Right hindlimb (tissue), 1 donor: ENCODE results near the gene CPNE5.
"Not testable (repeated sequence)": the region's sequence is repeated elsewhere in the genome, so short reads cannot be mapped to it uniquely, and the experiment has no call there.

ENCODE experiments used
- DNase-seq: peaks from one replicate; pipeline ENCODE4 v3.0.0-alpha.2; 2018

CPNE5 gene

DNA sequence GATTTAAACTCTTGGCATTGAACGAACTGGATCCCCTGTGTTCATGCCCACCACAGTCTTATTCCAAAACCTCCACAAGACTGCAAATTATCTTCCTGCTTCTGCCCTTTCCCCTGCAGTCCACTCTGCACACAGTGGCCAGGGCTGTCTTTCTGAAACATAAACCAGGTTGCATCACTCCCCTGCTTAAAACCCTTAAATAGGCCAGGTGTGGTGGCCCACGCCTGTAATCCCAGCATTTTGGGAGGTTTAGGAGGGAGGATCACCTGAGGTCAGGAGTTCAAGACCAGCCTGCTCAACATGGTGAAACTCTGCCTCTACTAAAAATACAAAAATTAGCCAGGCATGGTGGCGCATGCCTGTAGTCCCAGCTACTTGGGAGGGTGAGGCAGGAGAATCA, 26.2 kb downstream of the CPNE5 start:
- not testable (repeated sequence) for DNase-seq

DNA sequence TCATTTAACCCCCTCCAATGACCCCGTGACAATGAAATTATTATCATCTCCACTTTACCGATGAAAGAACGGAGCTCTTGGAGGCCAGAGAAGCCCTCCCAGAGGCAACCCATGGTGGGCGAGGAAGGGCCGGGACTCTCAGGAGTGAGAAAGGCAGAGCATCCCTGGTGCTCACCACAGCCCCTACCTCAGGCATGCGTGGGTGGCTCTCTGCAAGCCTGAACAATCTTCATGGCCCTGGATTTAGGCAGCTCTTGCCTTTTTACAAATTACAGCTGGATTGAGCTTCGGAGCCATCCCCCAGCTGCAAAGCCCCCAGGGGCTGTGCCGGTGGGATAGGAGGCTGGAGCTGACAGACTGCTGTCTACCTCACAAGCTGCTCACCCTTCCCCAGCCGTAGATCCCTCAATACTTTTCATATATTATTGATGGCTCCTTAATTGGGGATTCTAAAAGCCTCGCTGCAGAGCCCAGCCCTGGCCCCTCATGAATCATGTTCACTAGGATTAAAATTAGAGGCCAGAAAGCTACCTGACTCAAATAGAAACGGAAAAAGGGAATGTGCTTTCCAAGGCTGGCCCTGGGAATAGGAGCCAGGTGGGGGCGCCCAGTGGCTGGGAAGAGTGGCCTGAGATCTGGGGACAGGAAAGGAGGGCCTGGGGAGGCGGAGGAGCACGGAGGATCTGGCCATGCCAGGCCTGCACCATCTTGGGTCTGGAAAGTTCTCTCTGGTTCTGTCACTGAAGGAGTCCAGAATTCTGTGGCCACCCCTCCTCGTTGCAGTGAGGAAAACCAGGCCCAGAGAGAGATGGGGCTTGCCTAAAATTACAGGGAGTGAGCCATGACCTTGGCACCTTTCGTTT, 29.1 kb downstream of the CPNE5 start:
- DNase-seq = no peak

DNA sequence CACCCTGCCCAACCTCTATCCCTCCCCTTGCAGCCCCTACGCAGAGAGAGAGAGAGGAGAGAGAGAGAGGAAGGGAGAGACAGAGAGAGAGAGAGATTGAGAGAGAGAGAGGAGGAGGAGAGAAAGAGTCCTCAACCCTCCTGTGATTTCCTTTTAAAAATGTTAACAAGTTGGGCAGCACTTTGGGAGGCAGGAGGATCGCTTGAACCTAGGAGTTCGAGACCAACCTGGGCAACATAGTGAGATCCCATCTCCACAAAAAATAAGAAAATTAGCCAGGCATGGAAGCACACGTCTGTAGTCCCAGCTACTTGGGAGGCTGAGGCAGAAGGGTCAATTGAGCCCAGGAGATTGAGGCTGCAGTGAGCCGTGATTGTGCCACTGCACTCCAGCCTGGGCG, 30.1 kb downstream of the CPNE5 start:
- DNase-seq = no peak

DNA sequence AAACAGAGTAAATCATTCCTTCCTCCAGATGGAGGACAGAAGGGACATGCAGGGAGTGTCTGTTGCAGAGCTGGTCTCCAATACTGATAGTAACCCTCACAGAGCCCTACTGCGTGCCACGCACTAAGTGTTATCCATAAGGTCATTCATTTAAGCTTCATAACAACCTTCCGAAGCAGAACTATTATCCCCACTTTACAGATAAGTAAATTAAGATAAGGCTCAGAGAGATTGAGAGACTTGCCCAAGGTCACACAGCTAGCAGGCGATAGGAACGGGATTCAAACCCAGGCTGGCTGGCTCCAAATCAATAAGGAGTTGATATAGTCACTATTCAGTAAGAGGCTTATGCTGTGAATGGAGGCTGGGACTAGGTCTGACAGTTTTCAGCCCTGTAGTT, 30.6 kb downstream of the CPNE5 start:
- DNase-seq = no peak

DNA sequence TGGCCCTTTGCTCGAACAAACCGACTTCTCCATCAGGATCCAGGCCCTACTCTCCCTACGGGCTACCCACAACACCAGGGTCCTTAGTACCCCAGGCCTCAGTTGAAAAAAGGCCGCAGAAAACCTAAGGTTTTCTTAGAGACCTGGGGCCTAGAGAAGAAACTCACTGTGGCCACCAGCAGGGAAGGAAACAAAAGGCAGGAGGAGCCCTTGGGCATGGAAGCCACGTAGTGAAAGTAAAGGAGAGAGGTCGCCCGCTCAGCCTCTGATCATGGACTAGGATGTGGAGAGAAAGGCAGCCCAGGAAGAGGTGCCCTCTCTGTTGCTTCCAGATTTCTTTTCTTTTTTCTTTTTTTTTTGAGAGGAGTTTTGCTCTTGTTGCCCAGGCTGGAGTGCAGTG, 31.5 kb downstream of the CPNE5 start:
- DNase-seq = no peak

DNA sequence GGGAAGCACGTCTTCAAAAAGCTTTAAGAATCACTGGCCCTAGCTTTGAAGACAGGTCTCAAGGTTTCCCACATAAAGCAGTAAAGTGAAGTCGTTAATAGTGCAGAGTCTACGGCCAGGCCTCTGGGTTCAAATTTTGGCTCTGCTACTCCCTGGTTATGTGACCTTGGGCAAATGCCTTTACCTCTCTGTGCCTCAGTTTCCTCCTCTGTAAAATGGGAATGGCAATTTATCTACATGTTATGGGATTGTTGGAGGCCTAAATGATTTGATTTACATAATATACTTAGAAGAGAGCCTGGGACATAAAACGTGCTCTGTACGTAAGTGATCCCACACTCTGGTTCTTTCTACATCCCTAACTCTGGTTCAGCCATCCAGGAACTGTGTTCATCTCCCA, 32.1 kb downstream of the CPNE5 start:
- DNase-seq = no peak

DNA sequence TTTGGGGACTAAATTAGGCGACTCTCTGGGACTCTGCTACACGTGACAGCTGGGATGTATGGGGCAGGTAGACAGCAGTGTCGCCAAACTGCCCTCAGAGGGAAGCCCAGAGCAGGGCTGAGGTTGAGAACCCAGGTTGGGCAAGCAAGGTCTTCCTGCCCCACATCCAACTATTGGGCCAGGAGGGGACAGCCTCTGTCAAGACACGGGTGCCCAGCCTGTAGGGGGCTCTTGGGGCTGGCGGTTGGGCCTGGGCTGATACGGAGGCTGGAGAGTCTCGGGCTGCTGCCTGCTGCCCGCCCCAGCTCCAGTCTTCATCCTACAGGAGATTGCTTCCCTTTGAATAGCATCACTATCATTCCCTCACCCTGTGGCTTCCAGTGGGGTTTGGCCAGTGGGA, 33.3 kb downstream of the CPNE5 start:
- DNase-seq = no peak

DNA sequence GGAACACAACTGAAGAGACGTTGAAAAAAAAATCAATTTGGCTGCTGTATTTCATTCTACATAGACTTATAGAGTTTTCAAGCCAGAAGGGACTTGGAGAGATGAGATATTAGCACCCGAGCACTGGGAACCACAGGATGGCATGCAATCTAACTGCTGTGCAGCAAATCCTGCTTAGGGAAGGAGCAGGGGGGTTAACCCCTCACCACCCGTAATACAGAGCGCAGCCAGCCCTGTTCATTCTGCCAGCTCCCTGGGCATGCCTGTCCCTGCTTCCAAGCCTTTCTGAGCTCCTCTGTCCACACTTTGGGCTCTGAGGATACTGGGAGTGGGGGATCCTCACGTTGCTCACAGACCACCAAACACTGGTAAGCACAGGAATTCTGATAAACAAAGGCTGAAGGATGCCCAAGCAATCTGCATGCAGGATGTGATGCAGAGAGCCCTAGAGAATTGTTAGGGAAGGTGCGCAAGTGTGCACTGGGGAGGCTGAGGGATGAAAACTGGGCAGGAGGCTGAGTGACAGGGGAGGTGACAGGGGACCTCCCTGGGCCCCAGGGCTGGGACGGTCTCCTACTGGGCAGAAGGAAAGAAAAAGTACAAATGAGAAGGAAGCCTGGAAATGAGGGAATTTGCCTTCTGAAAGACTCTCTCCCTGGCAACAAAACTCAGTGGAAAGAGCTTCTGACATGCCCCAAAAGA, 34.0 kb downstream of the CPNE5 start:
- DNase-seq = no peak

DNA sequence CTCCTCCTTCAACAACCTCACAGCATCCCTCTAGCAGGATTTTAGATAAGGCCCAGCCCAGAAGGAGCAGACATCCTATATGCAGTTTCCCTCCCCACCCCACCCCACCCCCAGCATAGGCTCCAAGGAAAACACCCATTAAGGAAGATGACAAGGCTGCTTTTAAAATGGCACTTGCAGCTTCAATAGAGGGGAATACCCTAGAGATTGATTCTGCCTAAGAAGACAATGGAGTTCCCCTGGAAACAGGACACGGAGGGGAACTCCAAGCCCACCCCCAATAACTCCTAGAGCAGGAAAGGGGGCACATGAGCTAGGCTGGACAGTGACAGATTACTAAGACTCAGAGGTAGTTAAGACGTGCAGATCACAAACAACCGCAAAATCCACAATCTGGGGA, 34.7 kb downstream of the CPNE5 start:
- no peak for DNase-seq

DNA sequence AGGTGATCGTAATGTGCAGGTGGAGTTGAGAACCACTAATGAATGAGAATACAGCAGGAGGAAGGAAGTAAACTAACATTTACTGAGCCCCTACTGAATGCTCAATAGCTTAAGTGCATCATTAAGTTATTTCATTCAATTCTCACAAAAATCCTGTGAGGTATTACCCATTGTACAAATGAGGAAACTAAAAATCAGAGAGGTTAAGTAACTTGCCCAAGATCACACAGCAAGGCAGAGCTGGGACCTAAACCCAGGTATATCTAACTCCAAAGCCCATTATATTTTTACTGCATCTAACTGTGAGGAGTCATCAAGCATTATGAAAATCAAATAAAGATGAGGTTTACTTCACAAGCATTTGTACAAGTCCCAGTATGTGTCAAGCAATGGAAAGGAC, 35.3 kb downstream of the CPNE5 start:
- DNase-seq = no peak

DNA sequence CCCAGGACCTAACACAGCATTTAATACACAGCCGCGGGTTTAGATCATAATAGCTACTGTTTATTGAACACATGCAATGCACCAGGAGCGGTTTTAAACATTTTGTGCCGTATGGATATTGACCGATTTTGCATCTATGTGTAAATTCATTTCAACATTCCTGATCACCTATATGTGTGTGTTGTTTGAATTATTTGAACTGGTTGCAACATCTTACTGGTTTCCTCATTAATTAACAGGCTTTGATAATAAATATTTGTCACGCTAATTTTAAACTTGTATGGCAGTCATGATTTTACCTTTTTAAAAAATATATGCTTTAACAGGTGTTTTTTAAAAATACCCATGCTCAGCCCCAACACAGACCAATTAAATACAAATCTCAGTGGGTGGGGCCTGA, 35.8 kb downstream of the CPNE5 start:
- DNase-seq = no peak

DNA sequence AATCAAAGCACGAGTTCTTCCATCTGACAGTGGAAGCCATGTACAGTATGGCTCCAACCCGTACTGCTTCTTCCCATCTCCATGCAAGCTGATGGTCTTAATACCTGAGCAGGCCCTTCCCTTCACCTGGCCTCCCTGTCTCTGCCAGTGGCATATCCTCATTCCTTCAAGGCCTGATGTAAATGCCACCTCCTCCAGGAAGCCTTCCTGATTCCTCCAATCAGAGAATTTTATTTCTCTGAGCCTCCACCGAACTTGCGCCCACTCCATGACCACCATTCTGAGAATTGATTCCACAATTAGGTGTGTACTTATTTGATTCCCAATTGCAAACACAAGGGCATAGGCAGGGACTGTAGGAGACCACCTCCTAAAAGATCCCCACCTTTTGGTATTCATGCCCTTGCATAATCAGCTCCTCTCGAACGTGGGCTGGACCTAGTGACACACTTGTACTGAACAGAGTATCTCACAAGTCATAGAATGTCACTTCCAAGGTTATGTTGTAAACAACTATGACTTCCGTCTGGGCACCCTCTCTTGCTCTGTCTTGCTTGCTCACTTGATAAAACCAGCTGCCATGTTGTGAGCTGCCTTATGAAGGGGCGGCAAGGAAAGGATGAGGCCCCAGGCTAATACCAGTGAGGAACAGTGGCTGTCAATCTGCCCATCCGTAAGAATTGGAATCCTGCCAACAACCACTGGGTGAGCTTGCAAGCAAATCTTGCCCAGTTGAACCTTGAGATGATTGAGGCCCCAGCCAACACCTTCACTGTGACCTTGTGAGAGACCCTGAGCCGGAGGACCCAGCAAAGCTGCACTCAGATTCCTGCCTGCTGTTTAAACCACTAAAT, 38.8 kb downstream of the CPNE5 start:
- DNase-seq = no peak

DNA sequence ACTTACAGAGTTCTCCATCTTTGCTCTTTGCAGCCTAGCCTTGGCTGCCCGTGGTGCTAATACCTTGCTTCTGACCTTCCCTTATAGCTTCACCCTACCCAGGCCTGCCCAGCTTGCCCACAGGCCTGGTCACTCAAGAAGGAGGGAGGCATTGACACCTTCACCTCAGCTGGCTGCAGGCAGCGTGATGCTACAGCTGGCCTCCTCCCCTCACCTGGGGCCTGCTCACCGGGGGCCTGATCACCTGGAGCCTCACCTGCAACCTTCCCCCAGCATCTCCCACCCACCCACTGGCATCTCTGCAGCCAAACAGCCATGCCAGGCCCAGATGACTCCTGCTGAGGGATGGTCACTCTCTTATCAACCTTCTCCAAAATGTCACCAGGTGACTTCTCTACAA, 40.4 kb downstream of the CPNE5 start:
- DNase-seq = no peak

DNA sequence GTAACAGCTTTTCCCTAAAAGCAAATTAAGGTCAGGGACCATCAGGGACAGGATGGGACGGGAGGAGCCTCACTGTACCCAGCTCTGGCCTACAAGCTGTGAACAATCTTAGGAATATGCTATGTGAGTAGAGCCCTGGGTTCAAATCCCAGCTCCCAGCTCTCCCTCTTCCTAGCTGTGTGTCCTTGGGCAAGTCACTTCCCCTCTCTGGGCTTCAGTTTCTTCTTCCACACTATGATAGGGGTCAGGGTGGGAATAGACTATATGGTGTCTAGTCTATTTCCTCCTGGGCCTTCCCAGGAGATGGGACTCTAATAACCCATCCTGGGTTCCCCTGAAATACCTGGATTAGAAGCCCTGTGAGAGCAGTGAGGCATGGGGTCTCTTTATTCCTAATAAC, 41.6 kb downstream of the CPNE5 start:
- DNase-seq = no peak

DNA sequence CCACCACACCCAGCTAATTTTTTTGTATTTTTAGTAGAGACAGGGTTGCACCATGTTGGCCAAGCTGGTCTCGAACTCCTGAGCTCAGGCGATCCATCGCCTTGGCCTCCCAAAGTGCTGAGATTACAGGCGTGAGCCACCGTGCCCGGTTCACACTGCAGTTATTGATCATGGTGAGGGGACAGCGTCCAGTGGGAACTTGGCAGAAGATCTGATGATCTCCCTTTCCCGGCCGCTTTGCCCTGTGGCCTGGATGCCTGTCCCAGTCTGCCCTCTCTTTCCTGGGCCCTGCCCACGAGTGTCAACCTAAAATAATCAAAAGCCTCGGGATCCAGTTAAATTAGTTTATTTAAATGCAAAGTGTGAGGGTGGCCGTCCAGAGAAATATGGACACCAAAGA, 42.2 kb downstream of the CPNE5 start:
- no peak for DNase-seq

DNA sequence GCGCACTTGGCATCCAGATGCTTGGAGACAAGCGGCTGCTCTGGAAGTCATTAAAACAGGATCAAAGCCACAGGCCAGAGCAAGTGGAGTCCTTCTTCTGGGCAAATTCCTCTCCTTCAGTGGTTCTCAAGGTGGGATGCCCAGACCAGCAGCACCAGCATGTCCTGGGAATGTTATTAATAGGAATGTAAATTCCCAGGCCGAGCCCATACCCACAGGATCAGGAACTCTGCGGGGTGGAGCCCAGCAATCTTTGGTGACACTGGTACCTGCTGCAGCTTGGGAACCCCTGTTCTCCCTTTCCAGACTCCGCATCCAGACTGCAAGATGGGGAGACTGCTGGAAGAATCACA, 44.6 kb downstream of the CPNE5 start:
- no peak for DNase-seq

DNA sequence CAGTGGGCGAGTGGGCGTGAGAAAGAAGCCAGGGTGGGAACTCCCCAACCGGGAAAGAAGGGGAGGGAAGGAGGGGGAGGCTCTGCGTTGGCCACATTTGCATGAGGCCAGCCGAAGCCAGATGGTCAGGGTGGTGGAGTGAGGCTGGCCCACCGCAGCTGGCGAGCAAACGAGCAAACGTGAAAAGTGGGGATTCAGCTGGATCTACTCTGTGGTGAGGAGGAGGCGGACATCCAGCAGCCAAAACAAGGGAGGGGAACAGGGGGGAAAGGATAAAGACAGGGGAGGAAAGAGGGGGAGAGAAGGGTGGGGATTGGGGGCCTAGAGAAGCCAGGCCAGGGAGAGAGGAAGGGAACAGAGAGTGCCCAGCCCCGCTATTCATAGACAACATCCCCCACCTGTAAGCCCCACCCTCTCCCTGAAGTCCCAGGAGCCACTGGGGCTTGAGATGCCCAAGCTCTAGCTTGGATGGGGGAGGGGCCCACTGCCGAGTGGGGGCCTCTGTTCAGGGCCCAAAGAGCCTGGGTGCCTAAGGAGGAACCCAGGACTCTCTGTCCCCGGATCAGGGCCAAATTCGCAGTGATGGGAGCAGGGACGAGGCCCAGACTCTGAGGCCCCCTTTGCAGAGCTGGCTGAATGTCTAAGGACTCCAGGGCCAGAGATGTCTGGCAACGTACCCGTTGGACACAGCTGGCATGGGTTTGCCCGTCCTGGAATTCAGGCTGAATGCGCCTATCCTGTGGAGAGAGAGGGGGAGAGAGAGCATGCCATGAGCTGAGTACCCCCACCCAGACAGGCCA, 45.1 kb downstream of the CPNE5 start:
- DNase-seq = peak; percentile 81

DNA sequence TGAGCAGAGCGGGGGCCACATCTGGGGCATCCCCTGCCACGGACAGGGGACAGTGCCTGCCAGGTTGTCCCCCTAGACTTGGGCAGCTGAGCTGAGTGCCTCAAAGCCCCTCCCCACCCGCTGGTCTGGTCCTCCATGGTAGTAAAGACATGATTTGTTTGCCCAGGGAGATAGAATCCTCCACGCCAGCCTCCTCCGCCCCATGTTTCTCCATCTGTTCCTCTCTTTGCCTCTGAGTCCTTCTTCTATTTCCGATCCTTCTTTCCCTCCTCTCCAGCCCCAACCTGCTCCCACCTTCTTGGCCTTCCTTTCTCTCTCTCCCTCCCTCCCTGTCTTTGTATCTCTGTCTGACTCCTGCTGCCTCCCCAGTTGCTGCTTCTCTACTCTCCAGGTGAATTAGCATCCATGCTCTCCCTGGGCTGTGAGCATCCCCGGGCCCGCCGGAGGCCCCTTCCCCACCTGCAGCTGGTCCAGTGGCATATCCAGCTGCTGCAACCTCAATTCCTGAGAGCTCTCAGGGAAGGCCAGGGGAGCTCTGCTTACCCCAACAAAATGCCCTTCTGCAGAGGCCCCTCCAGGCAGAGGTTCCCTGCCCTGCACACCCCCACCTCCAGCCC, 45.8 kb downstream of the CPNE5 start:
- DNase-seq = no peak

DNA sequence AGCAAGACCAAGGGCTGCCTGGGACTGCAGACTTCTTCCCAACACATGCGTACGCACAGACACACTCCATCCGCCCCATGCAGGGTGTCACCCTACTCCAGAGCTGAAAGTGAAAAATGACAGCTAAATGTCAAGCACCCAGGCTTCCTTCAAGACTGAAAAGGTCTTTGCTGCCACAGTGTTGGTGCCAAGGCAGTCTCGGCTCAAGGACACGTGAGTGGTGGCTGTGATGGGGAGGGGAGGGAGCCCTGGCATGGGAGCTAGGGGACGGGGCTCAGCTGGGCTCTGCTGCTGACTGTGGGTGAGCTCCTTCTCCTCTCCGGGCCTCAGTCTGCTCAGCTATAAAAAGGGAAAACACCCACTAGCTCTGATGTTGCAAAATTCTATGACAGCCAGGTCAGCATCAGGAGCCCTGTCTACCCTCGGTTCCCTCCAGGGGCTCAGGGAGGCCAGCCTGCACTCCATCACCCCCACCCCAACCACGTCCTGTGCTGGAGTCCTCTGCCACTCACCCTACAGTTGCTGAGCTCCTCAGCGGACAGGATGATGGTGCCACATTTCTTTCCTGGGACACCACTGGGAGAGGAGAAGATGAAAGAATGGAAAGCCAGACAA, 47.6 kb downstream of the CPNE5 start:
- DNase-seq = no peak

DNA sequence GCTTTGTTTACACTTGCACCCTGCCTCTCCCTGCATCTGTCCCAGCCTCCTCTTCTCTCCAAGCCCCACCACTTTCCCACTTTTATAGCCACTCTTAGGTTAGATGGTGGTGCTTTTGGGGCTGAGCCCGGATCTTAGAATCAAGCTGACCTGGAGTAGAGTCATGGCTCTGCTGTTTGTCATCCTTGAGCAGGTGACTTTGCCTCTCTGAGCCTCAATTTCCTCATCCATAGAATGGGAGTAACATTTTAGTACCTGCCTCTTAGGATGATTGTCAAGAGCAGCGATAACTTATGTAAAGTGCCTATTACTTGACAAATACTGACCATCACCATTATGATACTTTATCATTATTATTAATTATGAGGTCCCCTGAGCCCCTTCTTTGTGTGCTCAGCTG, 48.2 kb downstream of the CPNE5 start:
- DNase-seq = no peak

DNA sequence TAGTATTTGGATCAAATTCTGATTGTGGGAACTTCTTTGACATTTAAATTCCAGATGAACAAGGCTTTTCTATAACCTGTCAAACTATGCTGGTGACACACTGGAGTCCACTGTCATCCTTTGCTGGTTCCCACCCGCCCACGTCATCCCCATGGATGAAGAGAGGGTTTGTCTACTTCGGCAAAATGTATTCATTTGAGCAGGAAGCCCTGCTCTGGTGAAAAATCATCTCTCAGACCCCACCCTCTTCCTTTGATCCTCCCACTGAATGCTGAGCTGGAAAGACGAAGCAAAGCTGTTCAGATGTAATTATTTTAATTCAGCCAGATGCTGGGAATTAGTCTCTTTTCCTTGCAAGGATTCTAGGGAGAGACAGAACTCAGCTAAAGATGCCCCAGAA, 50.5 kb downstream of the CPNE5 start:
- no peak for DNase-seq

DNA sequence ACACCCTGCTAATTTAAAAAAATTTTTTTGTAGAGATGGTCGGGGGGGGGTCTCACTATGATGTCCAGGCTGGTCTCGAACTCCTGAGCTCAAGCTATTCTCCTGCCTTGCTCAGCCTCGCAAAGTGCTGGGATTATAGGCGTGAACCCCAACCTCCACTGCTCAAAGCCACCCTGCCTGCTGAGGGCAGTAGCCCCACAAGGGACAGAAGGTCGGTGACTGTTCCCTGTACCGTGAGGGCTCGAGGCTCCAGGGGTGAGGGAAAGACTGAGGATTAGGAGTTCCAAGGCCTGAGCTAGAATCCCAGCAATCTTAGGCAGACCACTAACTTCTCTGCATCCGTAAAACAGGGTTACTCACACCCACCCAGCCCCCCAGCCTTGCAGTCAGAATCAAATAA, 51.1 kb downstream of the CPNE5 start:
- DNase-seq = no peak
